Hepatocyte (in vitro differentiated cells): ENCODE data around the gene CCL24. TPM values are rescaled to one million over a fixed set of nuclear protein-coding genes. Genes with fewer than 3 reads are reported as not detected.
"Not testable (repeated sequence)": the region's sequence is repeated elsewhere in the genome, so short reads cannot be mapped to it uniquely, and the experiment has no call there.

Experiments used
- DNase-seq: peaks from one replicate; pipeline ENCODE4 v3.0.0-alpha.2; 2016; ENCODE audit warnings: low spot score
- H2AFZ ChIP-seq: fragments of 200-600 bp; sonication (generic); 2 replicates; pipeline ENCODE4 v1.6.0; 2016; ENCODE audit warnings: antibody characterized with exemption, mild to moderate bottlenecking
- H3K27ac ChIP-seq: fragments of 200-600 bp; sonication (generic); 2 replicates; pipeline ENCODE4 v1.5.1; 2016; ENCODE audit warnings: mild to moderate bottlenecking
- H3K27me3 ChIP-seq: fragments of 200-600 bp; sonication (generic); 2 replicates; pipeline ENCODE4 v1.6.1; 2016
- H3K36me3 ChIP-seq: fragments of 200-600 bp; sonication (generic); replicated peaks from 2 replicates; pipeline ENCODE4 v1.5.1; 2016; ENCODE audit warnings: low read depth; ENCODE audit not compliant: insufficient read depth
- H3K4me1 ChIP-seq: fragments of 200-600 bp; sonication (generic); 2 replicates; pipeline ENCODE4 v1.5.1; 2016; ENCODE audit warnings: mild to moderate bottlenecking, moderate library complexity; ENCODE audit not compliant: insufficient read depth
- H3K4me2 ChIP-seq: fragments of 200-600 bp; sonication (generic); 2 replicates; pipeline ENCODE4 v1.6.0; 2016
- H3K4me3 ChIP-seq: fragments of 200-600 bp; sonication (generic); 2 replicates; pipeline ENCODE4 v1.5.1; 2016; ENCODE audit warnings: mild to moderate bottlenecking
- H3K79me2 ChIP-seq: fragments of 200-600 bp; sonication (generic); 2 replicates; pipeline ENCODE4 v1.6.0; 2017; ENCODE audit warnings: mild to moderate bottlenecking
- H3K9me2 ChIP-seq: fragments of 200-600 bp; sonication (generic); replicated peaks from 2 replicates; pipeline ENCODE4 v1.6.0; 2017; ENCODE audit warnings: mild to moderate bottlenecking; ENCODE audit not compliant: insufficient read depth
- H3K9me3 ChIP-seq: fragments of 200-600 bp; sonication (generic); 2 replicates; pipeline ENCODE4 v1.5.1; 2016; ENCODE audit warnings: low read depth, mild to moderate bottlenecking
- H4K20me1 ChIP-seq: fragments of 200-600 bp; sonication (generic); 2 replicates; pipeline ENCODE4 v1.6.0; 2016; ENCODE audit warnings: mild to moderate bottlenecking; ENCODE audit not compliant: insufficient read depth, poor library complexity, severe bottlenecking
- CTCF ChIP-seq: fragments of 200-600 bp; sonication (generic); IDR thresholded peaks from 2 replicates; pipeline ENCODE4 v1.5.1; 2016; ENCODE audit warnings: antibody characterized with exemption, mild to moderate bottlenecking; ENCODE audit not compliant: poor library complexity
- EZH2 ChIP-seq: fragments of 200-600 bp; sonication (generic); IDR thresholded peaks from 2 replicates; pipeline ENCODE4 v1.6.1; 2016; ENCODE audit warnings: antibody characterized with exemption, mild to moderate bottlenecking, borderline replicate concordance
- EZH2phosphoT487 ChIP-seq: fragments of 200-600 bp; sonication (generic); IDR thresholded peaks from one replicate; pipeline ENCODE4 v1.6.1; 2018; ENCODE audit warnings: antibody characterized with exemption, mild to moderate bottlenecking, low read depth, moderate library complexity; ENCODE audit not compliant: unreplicated experiment, severe bottlenecking
- WGBS: methylation state at CpG from one replicate; pipeline ENCODE4 v1.1.6; 2016; ENCODE audit warnings: low lambda C conversion rate; ENCODE audit errors: missing lambda C conversion rate; 5-methylcytosine and 5-hydroxymethylcytosine counted together
- polyA plus RNA-seq: library from polyadenylated mRNA; unstranded; fragments of >200 nt; fragmentation: Nextera tagmentation; extraction: Ambion mirVana; gene quantifications from 2 replicates; pipeline ENCODE4 v1.2.1, GENCODE V29; 2016
- total RNA-seq: library from RNA; depleted of rRNA; stranded (reverse); fragments of >200 nt; gene quantifications from 2 replicates; pipeline ENCODE4 v1.2.3, GENCODE V29; 2014

The CCL24 gene
- total RNA-seq: not detected in 2 replicates
- not detected in 2 replicates for polyA plus RNA-seq

GRCh38 chr7:75813781-75814236 is at the start of gene CCL24:
Gene CCL24, minus strand, starts transcription at chr7:75813806. Its CDS starts 91 bp downstream, at chr7:75813715.
- Histone ChIP-seq H3K9me3 (no peaks in the 10 kb centered on the region), H3K79me2 (no peaks in the 10 kb centered on the region), H3K4me1 (no peaks in the 10 kb centered on the region), H3K27ac (no peak within 1 kb of the TSS), H3K4me2 (no peak within 1 kb of the TSS), H3K27me3 (no peaks in the 10 kb centered on the region), H3K9me2 (no peaks in the 10 kb centered on the region), H2AFZ (no peak within 1 kb of the TSS), H3K4me3 (no peak within 1 kb of the TSS), H4K20me1 (no peaks in the 10 kb centered on the region), H3K36me3 (no peaks in the 10 kb centered on the region)
- WGBS: 74% methylated on average over 7 of the region's 7 CpGs
- no peak for DNase-seq
- no peak for TF ChIP-seq EZH2phosphoT487
- no peak for TF ChIP-seq EZH2
- no peak for TF ChIP-seq CTCF

- no peaks in the 10 kb centered on the region for H3K4me1 ChIP-seq
- H3K9me3 ChIP-seq: no peaks in the 10 kb centered on the region
- no peaks in the 10 kb centered on the region for H4K20me1 ChIP-seq
- H3K79me2 ChIP-seq: no peaks in the 10 kb centered on the region
- peak overlapping the region; percentile 36 for H3K27ac ChIP-seq
- no peak overlapping the region for H2AFZ ChIP-seq
- H3K9me2 ChIP-seq: no peaks in the 10 kb centered on the region
- H3K4me3 ChIP-seq: no peak overlapping the region
- no peak overlapping the region for H3K4me2 ChIP-seq
- 78% methylated on average over 4 of the region's 4 CpGs for WGBS
- no peak for TF ChIP-seq EZH2phosphoT487
- H3K36me3 ChIP-seq: no peaks in the 10 kb centered on the region
- DNase-seq: no peak
- H3K27me3 ChIP-seq: no peaks in the 10 kb centered on the region
These were observed 48.0 kb upstream of the CCL24 start for GRCh38 chr7:75861636-75862035.

- Histone ChIP-seq H3K9me2 (no peaks in the 10 kb centered on the region), H3K27me3 (no peaks in the 10 kb centered on the region), H3K36me3 (no peaks in the 10 kb centered on the region), H3K4me1 (no peaks in the 10 kb centered on the region), H3K79me2 (no peaks in the 10 kb centered on the region), H3K9me3 (no peaks in the 10 kb centered on the region), H3K27ac (no peak overlapping the region), H2AFZ (no peak overlapping the region), H3K4me2 (no peak overlapping the region), H4K20me1 (no peaks in the 10 kb centered on the region), H3K4me3 (no peak overlapping the region)
- TF ChIP-seq EZH2: no peak
- TF ChIP-seq EZH2phosphoT487: no peak
- TF ChIP-seq CTCF: no peak
- DNase-seq: no peak
These were observed 44.8 kb upstream of the CCL24 start for GRCh38 chr7:75858410-75858809.

- no peaks in the 10 kb centered on the region for H4K20me1 ChIP-seq
- H3K9me2 ChIP-seq: no peaks in the 10 kb centered on the region
- H3K4me2 ChIP-seq: no peak overlapping the region
- no peak overlapping the region for H2AFZ ChIP-seq
- H3K36me3 ChIP-seq: no peaks in the 10 kb centered on the region
- H3K79me2 ChIP-seq: no peaks in the 10 kb centered on the region
- H3K4me1 ChIP-seq: no peaks in the 10 kb centered on the region
- DNase-seq: no peak
- H3K27ac ChIP-seq: no peak overlapping the region
- H3K9me3 ChIP-seq: no peaks in the 10 kb centered on the region
- no peaks in the 10 kb centered on the region for H3K27me3 ChIP-seq
- WGBS: 94% methylated on average over 6 of the region's 6 CpGs
- H3K4me3 ChIP-seq: no peak overlapping the region
- no peak for TF ChIP-seq EZH2
- no peak for TF ChIP-seq CTCF
- no peak for TF ChIP-seq EZH2phosphoT487
These were observed 42.9 kb upstream of the CCL24 start for GRCh38 chr7:75856536-75856935.

- DNase-seq, H3K4me2 ChIP-seq, H3K27me3 ChIP-seq, H3K9me3 ChIP-seq, H3K36me3 ChIP-seq, H3K4me3 ChIP-seq, H4K20me1 ChIP-seq, H2AFZ ChIP-seq, H3K9me2 ChIP-seq, H3K4me1 ChIP-seq, H3K27ac ChIP-seq, H3K79me2 ChIP-seq: not testable (repeated sequence)
- 95% methylated on average over 9 of the region's 10 CpGs for WGBS
These were observed 41.3 kb upstream of the CCL24 start for GRCh38 chr7:75854813-75855345.
